Panc1 (cell line): ENCODE data around the gene GJB1. TPM values are rescaled to one million over a fixed set of nuclear protein-coding genes. Genes with fewer than 3 reads are reported as not detected.
A peak's percentile ranks its signal among the peaks of the same experiment; 100 is the strongest.

Source experiments
- ATAC-seq: fragments of 200-7000 bp; cut with Tn5 transposase; 2 replicates; pipeline ENCODE4 v1.9.1; 2020; ENCODE audit warnings: mild to moderate bottlenecking, moderate library complexity
- BruUV-seq: library from RNA; stranded (reverse); fragments of 400-500 nt; replicated peaks from 2 replicates; lab custom pipeline; 2021; lab: Mats Ljungman, UMichigan
- CTCF ChIA-PET: fragments of 300-600 bp; sonication (Branson Sonifier 250); formaldehyde crosslinking; loops from one replicate; lab custom pipeline; 2022; ENCODE audit warnings: antibody characterized with exemption; lab: Charles Lee
- POLR2A ChIA-PET: fragments of 300-600 bp; sonication (Branson Sonifier 250); formaldehyde crosslinking; loops from one replicate; lab custom pipeline; 2022; ENCODE audit warnings: antibody characterized with exemption; lab: Charles Lee
- DNase-seq: peaks from one replicate; pipeline ENCODE4 v3.0.0-alpha.2; 2010; ENCODE audit warnings: low read depth, low spot score
- H3K27ac ChIP-seq: 2 replicates; pipeline ENCODE4 v1.5.1; 2011; ENCODE audit warnings: mild to moderate bottlenecking, low read length, inconsistent platforms
- H3K27me3 ChIP-seq: fragments of 200-500 bp; sonication (Bioruptor generic); 2 replicates; pipeline ENCODE4 v1.6.0; 2014; ENCODE audit warnings: low read length, inconsistent platforms; ENCODE audit not compliant: control insufficient read depth, insufficient read depth
- H3K36me3 ChIP-seq: fragments of 200-500 bp; sonication (Bioruptor generic); 2 replicates; pipeline ENCODE4 v1.5.1; 2014; ENCODE audit warnings: inconsistent platforms, mild to moderate bottlenecking, low read length, moderate library complexity; ENCODE audit not compliant: control insufficient read depth, insufficient read depth
- H3K4me1 ChIP-seq: 2 replicates; pipeline ENCODE4 v1.5.1; 2011; ENCODE audit warnings: inconsistent platforms, mild to moderate bottlenecking, low read length, moderate library complexity; ENCODE audit not compliant: control insufficient read depth, insufficient read depth
- H3K4me3 ChIP-seq, 2 experiments: 2 replicates each; pipeline ENCODE4 v1.5.1; 2011 to 2012; ENCODE audit warnings: low read depth in 2 of 2, low read length in 2 of 2, mild to moderate bottlenecking in 2 of 2, inconsistent platforms in 1 of 2, moderate library complexity in 1 of 2
- H3K9me3 ChIP-seq: fragments of 200-500 bp; sonication (Bioruptor generic); 2 replicates; pipeline ENCODE4 v1.5.1; 2014; ENCODE audit warnings: low read depth, mild to moderate bottlenecking, inconsistent platforms, low read length, moderate library complexity; ENCODE audit not compliant: control insufficient read depth, insufficient read depth
- POLR2AphosphoS5 ChIP-seq: IDR thresholded peaks from 2 replicates; pipeline ENCODE4 v1.6.1; 2012; ENCODE audit warnings: mild to moderate bottlenecking, low read depth, low read length, moderate library complexity
- SIN3A ChIP-seq: IDR thresholded peaks from 2 replicates; pipeline ENCODE4 v1.6.1; 2012; ENCODE audit warnings: low read depth, mild to moderate bottlenecking, low read length, moderate library complexity, borderline replicate concordance; ENCODE audit not compliant: insufficient read depth
- TCF7L2 ChIP-seq: IDR thresholded peaks from 2 replicates; pipeline ENCODE4 v1.6.1; 2011; ENCODE audit warnings: mild to moderate bottlenecking, low read depth, low read length, inconsistent platforms
- in situ Hi-C: cut with HindIII; loops from 2 replicates; pipeline ENCODE4 v1.10.0; 2016; ENCODE audit warnings: low sequenced_read_pairs, low pct_unique_long_range_greater_than_20kb
- intact Hi-C: fragments of 100-400 bp; cut with micrococcal nuclease; formaldehyde crosslinking; loops from one replicate; pipeline ENCODE4 v1.10.0; 2022; ENCODE audit not compliant: unreplicated experiment
- total RNA-seq: library from RNA; stranded (reverse); gene quantifications from one replicate; pipeline ENCODE4 v1.2.1, GENCODE V29; 2021; ENCODE audit not compliant: unreplicated experiment
- TF ChIP-seq, protein P1 (sequence below), 2 experiments: IDR thresholded peaks; 2 replicates each; pipeline ENCODE4 v1.6.1; 2011 to 2012; ENCODE audit warnings: low read depth in 2 of 2, control low read depth in 1 of 2, low read length in 1 of 2, mild to moderate bottlenecking in 1 of 2, moderate library complexity in 1 of 2; ENCODE audit not compliant: insufficient read depth in 1 of 2
- TF ChIP-seq, protein P2 (sequence below): fragments of 450-650 bp; IDR thresholded peaks from 2 replicates; pipeline ENCODE4 v1.5.1; 2017; ENCODE audit warnings: mild to moderate bottlenecking

GJB1 gene
- total RNA-seq, 1 experiment from 2014 or later: 0.28 TPM

DNA sequence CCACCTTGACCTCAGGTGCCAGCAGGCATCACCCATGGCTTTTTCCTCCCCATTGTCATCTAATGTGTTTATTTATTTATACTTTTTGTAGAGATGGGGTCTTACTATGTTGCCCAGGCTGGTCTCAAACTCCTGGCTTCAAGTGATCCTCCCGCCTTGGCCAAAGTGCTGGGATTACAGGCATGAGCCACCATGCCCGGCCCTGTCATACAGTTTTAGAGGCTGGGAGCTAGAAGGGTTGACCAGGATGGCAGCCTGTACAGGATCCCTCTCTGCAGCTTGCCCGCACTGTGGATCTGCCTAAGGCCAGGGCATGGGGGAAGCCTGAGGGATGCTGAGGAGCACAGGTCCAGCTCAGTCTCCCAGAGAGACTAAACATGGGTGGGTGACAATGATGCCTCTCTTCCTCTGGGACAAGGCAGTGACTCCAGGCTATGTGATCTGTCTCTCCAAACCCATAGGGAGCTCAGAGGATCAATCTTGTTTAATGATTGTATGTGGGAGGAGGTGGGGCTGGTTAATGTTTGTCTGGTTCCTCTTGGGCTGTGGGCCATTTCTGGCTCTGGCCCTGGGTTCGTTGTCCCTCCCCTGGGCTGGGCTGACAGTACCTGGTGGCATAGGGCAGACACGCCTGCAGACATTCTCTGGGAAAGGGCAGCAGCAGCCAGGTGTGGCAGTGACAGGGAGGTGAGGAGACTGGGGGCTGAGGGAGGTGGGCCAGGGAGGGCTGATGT lies 8.3 kb upstream of the GJB1 start:
- CTCF ChIA-PET: no interaction called here
- BruUV-seq: no TSS peak
- Histone ChIP-seq H3K27ac (no peak overlapping the region), H3K4me3 (no peak overlapping the region), H3K9me3 (no peaks in the 10 kb centered on the region), H3K4me1 (no peaks in the 10 kb centered on the region), H3K36me3 (no peaks in the 10 kb centered on the region), H3K27me3 (no peaks in the 10 kb centered on the region)
- DNase-seq: no peak
- no peak for TF ChIP-seq TCF7L2
- TF ChIP-seq POLR2AphosphoS5: no peak
- TF ChIP-seq, protein P1, sequence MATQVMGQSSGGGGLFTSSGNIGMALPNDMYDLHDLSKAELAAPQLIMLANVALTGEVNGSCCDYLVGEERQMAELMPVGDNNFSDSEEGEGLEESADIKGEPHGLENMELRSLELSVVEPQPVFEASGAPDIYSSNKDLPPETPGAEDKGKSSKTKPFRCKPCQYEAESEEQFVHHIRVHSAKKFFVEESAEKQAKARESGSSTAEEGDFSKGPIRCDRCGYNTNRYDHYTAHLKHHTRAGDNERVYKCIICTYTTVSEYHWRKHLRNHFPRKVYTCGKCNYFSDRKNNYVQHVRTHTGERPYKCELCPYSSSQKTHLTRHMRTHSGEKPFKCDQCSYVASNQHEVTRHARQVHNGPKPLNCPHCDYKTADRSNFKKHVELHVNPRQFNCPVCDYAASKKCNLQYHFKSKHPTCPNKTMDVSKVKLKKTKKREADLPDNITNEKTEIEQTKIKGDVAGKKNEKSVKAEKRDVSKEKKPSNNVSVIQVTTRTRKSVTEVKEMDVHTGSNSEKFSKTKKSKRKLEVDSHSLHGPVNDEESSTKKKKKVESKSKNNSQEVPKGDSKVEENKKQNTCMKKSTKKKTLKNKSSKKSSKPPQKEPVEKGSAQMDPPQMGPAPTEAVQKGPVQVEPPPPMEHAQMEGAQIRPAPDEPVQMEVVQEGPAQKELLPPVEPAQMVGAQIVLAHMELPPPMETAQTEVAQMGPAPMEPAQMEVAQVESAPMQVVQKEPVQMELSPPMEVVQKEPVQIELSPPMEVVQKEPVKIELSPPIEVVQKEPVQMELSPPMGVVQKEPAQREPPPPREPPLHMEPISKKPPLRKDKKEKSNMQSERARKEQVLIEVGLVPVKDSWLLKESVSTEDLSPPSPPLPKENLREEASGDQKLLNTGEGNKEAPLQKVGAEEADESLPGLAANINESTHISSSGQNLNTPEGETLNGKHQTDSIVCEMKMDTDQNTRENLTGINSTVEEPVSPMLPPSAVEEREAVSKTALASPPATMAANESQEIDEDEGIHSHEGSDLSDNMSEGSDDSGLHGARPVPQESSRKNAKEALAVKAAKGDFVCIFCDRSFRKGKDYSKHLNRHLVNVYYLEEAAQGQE (IDR thresholded peaks at IDR 0.05; ENCODE audit: insufficient read depth in 1 of 2, low read depth in 2 of 2, low read length in 1 of 2): no peak
- TF ChIP-seq, protein P2, sequence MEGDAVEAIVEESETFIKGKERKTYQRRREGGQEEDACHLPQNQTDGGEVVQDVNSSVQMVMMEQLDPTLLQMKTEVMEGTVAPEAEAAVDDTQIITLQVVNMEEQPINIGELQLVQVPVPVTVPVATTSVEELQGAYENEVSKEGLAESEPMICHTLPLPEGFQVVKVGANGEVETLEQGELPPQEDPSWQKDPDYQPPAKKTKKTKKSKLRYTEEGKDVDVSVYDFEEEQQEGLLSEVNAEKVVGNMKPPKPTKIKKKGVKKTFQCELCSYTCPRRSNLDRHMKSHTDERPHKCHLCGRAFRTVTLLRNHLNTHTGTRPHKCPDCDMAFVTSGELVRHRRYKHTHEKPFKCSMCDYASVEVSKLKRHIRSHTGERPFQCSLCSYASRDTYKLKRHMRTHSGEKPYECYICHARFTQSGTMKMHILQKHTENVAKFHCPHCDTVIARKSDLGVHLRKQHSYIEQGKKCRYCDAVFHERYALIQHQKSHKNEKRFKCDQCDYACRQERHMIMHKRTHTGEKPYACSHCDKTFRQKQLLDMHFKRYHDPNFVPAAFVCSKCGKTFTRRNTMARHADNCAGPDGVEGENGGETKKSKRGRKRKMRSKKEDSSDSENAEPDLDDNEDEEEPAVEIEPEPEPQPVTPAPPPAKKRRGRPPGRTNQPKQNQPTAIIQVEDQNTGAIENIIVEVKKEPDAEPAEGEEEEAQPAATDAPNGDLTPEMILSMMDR: no peak
- no peak for TF ChIP-seq SIN3A
- in situ Hi-C loops: no loop called here
- POLR2A ChIA-PET: no interaction called here
- peak; percentile 51; the same call in 1 of the 2 replicates for ATAC-seq
- intact Hi-C loops: no loop called here

GRCh38 chrX:71215338-71215912 lies 7.6 kb upstream of the GJB1 start:
- in situ Hi-C loops: no loop called here
- CTCF ChIA-PET: interaction anchor here (0.6 kb wide), 1 partner anchor 68 kb away, joined by 6 read pairs; no protein-coding TSS in a partner anchor
- no TSS peak for BruUV-seq
- DNase-seq (no peak), ATAC-seq (no peak)
- POLR2A ChIA-PET: no interaction called here
- no peak overlapping the region for H3K4me3 ChIP-seq
- H3K4me1 ChIP-seq: no peaks in the 10 kb centered on the region
- no peaks in the 10 kb centered on the region for H3K27me3 ChIP-seq
- intact Hi-C loops: no loop called here
- no peak overlapping the region for H3K27ac ChIP-seq
- no peaks in the 10 kb centered on the region for H3K9me3 ChIP-seq
- TF ChIP-seq TCF7L2 (no peak), POLR2AphosphoS5 (no peak), SIN3A (no peak)
- TF ChIP-seq, protein P2: no peak
- TF ChIP-seq, protein P1 (IDR thresholded peaks at IDR 0.05; ENCODE audit: insufficient read depth in 1 of 2, low read depth in 2 of 2, low read length in 1 of 2): no peak
- H3K36me3 ChIP-seq: no peaks in the 10 kb centered on the region
